ENCODE data around the gene ADAMTSL1. TPM values are rescaled to one million over a fixed set of nuclear protein-coding genes. Genes with fewer than 3 reads are reported as not detected.

ADAMTSL1 gene
- polyA plus RNA-seq, 1 donor, result 3.6 TPM

DNA sequence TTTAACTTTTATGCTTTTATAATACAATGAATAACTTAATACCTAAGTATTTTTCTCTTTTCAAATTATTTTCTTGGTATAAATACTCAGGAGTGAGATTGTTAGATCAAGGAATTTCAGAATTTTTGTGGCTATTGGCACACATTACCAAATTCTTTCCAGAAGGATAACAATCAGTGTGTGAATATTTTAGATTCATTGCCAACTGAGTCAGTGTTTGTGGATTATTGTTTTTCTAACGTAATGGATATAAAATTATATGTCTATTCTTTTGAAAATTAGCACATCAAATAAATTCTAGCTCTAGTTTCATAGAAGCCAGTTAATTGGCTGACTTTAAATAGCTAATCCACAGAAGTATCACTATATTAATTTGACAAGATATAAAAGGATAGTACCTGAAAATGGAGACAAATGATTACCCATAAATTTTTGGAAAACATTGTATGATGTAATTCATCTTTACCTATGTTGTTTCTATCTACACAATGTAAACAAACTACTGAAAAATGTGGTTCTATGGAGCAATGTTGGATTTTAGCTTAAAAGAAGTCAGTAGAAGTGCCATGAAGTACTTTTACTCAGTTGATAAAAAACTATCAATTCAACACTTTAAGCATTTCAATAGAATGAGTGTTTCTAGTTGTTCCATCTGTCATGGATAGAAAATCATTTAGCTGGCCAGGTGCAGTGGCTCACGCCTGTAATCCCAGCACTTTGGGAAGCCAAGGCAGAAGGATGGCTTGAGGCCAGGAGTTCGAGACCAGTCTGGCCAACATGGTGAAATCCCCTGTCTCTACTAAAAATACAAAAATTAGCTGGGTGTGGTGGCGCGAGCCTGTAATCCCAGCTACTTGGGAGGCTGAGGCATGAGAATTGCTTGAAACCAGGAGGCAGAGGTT is 185.1 kb downstream of the ADAMTSL1 start:
- Histone ChIP-seq H3K4me1 (ENCODE audit: control insufficient read depth, insufficient read depth, low read length) (no peaks in the 10 kb centered on the region), H3K36me3 (ENCODE audit: control insufficient read depth, insufficient read depth, low read length) (no peaks in the 10 kb centered on the region), H3K9me3 (ENCODE audit: control insufficient read depth, low read depth, low read length) (no peaks in the 10 kb centered on the region), H3K27me3 (ENCODE audit: control insufficient read depth, insufficient read depth, low read length) (no peaks in the 10 kb centered on the region), H3K27ac (ENCODE audit: low read length) (no peak overlapping the region), H3K4me3 (ENCODE audit: low read length) (no peak overlapping the region)
- WGBS (ENCODE audit: insufficient coverage, low lambda C conversion rate), result 50% methylated on average over 1 of the region's 5 CpGs
- DNase-seq, result no peak

DNA sequence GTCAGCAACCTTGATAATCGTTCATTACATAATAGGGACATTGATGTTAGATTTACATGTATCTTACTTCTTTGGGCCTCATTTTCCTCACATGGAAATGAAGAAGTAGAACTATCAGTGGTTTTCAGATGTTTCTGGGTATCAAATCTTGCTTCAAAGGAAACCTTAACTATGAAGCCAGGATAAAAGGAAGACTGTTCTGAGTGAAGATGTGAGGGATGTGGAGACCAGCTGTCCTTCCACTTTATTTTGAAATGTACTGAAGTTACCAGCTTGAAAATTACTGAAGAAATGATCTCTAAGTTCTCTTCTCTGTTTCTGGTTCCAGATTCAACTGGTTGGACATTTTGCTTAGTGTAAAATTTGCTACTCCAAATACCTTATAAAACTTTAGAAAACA is 186.0 kb downstream of the ADAMTSL1 start:
- H3K27me3 ChIP-seq (ENCODE audit: control insufficient read depth, insufficient read depth, low read length), result no peaks in the 10 kb centered on the region
- no peaks in the 10 kb centered on the region for H3K9me3 ChIP-seq (ENCODE audit: control insufficient read depth, low read depth, low read length)
- DNase-seq, result no peak
- H3K36me3 ChIP-seq (ENCODE audit: control insufficient read depth, insufficient read depth, low read length), result no peaks in the 10 kb centered on the region
- H3K4me3 ChIP-seq (ENCODE audit: low read length), result no peak overlapping the region
- H3K4me1 ChIP-seq (ENCODE audit: control insufficient read depth, insufficient read depth, low read length), result no peaks in the 10 kb centered on the region
- WGBS (ENCODE audit: insufficient coverage, low lambda C conversion rate), result no CpG with 5 or more reads among the region's 1 CpG
- H3K27ac ChIP-seq (ENCODE audit: low read length), result no peak overlapping the region

DNA sequence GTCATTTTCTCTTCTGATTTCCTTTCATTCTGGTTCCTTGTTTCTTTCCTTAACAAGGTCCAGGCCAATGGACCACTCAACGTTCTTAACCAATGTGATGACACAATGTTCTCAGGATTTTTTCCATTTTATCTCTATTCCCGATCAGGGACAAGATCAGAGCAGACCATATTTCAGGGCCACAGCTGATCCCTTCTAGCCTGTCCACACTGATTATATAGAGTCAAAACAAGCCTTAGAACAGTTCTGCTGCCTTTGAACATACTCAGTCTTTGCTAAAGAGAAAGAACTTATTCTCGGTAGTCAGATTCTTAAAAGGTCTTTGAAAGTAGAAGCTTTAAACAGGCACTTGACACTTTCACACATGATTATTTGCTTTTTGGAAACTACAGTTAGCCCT is 188.4 kb downstream of the ADAMTSL1 start:
- H3K36me3 ChIP-seq (ENCODE audit: control insufficient read depth, insufficient read depth, low read length), result no peaks in the 10 kb centered on the region
- H3K4me1 ChIP-seq (ENCODE audit: control insufficient read depth, insufficient read depth, low read length), result no peaks in the 10 kb centered on the region
- no peaks in the 10 kb centered on the region for H3K9me3 ChIP-seq (ENCODE audit: control insufficient read depth, low read depth, low read length)
- WGBS (ENCODE audit: insufficient coverage, low lambda C conversion rate), result no CpG with 5 or more reads among the region's 3 CpGs
- no peak overlapping the region for H3K27ac ChIP-seq (ENCODE audit: low read length)
- no peak for DNase-seq
- no peak overlapping the region for H3K4me3 ChIP-seq (ENCODE audit: low read length)
- H3K27me3 ChIP-seq (ENCODE audit: control insufficient read depth, insufficient read depth, low read length), result no peaks in the 10 kb centered on the region

DNA sequence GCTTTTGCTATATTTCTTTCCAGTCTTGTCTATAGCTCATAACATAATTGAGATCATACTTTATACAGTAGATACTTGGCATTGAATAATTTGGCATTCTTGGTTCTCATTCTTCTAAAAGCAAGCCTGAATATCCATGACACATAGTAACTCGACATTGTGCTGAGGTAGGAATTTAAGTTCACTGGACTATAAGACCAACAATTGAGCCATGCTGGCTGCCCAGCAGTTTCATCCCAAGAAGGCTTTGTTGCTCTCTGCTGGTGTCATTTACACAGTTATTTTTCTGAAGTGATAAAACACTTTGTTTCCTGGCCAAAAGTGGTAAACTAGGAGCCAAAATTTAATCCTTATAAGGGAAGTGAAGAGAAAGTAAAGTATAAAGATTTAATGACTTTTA is 192.0 kb downstream of the ADAMTSL1 start:
- Histone ChIP-seq H3K27ac (ENCODE audit: low read length) (no peak overlapping the region), H3K9me3 (ENCODE audit: control insufficient read depth, low read depth, low read length) (no peaks in the 10 kb centered on the region), H3K36me3 (ENCODE audit: control insufficient read depth, insufficient read depth, low read length) (no peaks in the 10 kb centered on the region), H3K27me3 (ENCODE audit: control insufficient read depth, insufficient read depth, low read length) (no peaks in the 10 kb centered on the region), H3K4me1 (ENCODE audit: control insufficient read depth, insufficient read depth, low read length) (no peaks in the 10 kb centered on the region), H3K4me3 (ENCODE audit: low read length) (no peak overlapping the region)
- WGBS (ENCODE audit: insufficient coverage, low lambda C conversion rate), result no CpG with 5 or more reads among the region's 1 CpG
- DNase-seq, result no peak

DNA sequence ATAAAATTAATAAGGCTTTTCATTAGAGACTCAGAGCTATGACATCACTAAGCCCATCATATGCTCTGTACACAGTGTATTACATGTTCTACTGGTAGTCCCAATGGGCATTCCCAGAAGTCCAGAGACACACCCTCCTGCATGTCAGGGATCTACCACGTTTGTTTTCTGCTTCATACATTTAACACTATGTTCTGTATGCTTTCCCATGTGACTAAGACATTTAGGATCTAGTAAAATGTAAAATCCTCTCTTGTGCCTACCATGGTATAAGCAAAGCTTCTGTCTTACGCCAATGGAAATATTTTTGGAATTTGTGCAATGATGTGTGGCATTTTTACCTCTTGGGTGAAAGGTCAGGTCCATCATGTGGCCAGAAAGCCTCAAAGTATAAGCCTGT is 192.4 kb downstream of the ADAMTSL1 start:
- no peak overlapping the region for H3K4me3 ChIP-seq (ENCODE audit: low read length)
- H3K4me1 ChIP-seq (ENCODE audit: control insufficient read depth, insufficient read depth, low read length), result no peaks in the 10 kb centered on the region
- no peak overlapping the region for H3K27ac ChIP-seq (ENCODE audit: low read length)
- H3K27me3 ChIP-seq (ENCODE audit: control insufficient read depth, insufficient read depth, low read length), result no peaks in the 10 kb centered on the region
- no peak for DNase-seq
- H3K9me3 ChIP-seq (ENCODE audit: control insufficient read depth, low read depth, low read length), result no peaks in the 10 kb centered on the region
- no peaks in the 10 kb centered on the region for H3K36me3 ChIP-seq (ENCODE audit: control insufficient read depth, insufficient read depth, low read length)
- no CpG with 5 or more reads among the region's 2 CpGs for WGBS (ENCODE audit: insufficient coverage, low lambda C conversion rate)

DNA sequence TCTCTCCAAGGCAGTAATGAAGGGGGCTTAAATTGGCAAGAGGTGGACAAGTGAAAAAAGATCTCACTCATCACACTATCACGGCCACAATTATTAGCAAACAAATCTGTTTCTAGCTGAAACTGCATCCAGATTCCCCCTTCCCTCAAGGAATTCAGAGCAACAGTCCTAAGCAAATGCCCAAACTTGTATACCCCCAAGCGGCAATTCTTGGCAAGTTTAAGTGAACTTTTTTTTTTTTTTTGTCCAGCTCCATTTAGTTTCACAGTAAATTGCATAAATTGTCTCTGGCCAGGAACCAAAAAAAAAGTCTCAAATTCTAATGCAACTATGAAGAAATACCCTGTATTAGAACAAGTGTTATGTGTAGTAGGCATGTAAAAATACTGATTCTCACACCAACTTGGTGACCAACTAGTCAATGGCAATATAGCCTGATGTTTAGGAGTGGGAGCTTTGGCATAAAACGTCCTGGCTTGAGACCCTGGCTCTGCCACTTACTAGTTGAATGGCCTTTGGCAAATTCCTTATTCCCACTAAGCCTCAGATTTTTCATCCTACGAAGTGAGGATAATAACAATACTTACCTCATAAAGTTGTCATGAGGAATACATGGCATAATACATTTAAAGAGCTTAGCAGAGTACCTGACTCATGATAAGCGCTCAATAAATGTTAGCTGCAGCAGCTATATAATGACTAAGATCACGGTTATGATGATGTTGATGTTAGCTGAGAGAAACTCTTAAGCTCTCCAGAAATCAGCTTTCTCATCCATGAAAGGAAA is 193.2 kb downstream of the ADAMTSL1 start:
- Histone ChIP-seq H3K27me3 (ENCODE audit: control insufficient read depth, insufficient read depth, low read length) (no peaks in the 10 kb centered on the region), H3K4me3 (ENCODE audit: low read length) (no peak overlapping the region), H3K36me3 (ENCODE audit: control insufficient read depth, insufficient read depth, low read length) (no peaks in the 10 kb centered on the region), H3K27ac (ENCODE audit: low read length) (no peak overlapping the region), H3K4me1 (ENCODE audit: control insufficient read depth, insufficient read depth, low read length) (no peaks in the 10 kb centered on the region), H3K9me3 (ENCODE audit: control insufficient read depth, low read depth, low read length) (no peaks in the 10 kb centered on the region)
- DNase-seq, result no peak
- 83% methylated on average over 3 of the region's 6 CpGs for WGBS (ENCODE audit: insufficient coverage, low lambda C conversion rate)

DNA sequence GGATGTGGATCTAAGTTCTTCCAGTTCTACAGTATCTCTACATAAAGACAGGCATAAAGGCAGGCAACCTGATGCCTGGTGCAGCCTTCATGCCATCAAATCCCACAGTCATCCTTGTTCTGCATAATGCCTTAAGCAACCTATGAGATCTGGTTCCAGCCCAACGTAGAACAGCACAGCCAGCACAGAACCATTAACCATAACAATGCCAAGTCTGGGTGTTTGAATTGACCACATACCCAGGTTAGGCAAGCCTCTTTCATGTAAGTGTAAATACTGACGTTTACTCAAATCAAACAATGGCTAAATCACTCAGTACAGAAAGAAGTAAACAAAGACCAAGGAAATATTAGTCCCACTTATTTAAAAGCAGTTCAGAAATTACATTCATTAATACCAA is 195.0 kb downstream of the ADAMTSL1 start:
- H3K9me3 ChIP-seq (ENCODE audit: control insufficient read depth, low read depth, low read length), result no peaks in the 10 kb centered on the region
- no CpG with 5 or more reads among the region's 2 CpGs for WGBS (ENCODE audit: insufficient coverage, low lambda C conversion rate)
- no peak overlapping the region for H3K4me3 ChIP-seq (ENCODE audit: low read length)
- no peak overlapping the region for H3K27ac ChIP-seq (ENCODE audit: low read length)
- no peaks in the 10 kb centered on the region for H3K4me1 ChIP-seq (ENCODE audit: control insufficient read depth, insufficient read depth, low read length)
- no peaks in the 10 kb centered on the region for H3K27me3 ChIP-seq (ENCODE audit: control insufficient read depth, insufficient read depth, low read length)
- no peak for DNase-seq
- no peaks in the 10 kb centered on the region for H3K36me3 ChIP-seq (ENCODE audit: control insufficient read depth, insufficient read depth, low read length)

DNA sequence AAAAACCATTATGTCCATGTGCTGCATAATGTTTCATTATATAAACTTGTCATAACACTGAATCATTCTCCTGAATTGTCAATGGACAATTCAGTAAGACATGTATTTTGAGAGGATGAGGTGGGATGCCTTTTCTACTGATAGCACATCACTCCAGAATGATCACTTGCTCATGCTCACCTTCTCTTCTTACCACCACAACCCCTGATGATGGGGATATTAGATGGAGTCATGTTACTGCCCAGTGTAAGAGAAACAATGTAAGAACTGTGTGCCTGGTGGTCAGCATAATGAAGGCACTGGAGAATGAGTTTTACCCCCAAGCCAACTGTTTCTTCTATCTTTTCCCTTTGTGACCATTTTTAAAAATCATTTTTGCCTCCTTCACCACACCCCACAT is 198.8 kb downstream of the ADAMTSL1 start:
- no peak overlapping the region for H3K4me3 ChIP-seq (ENCODE audit: low read length)
- no peak for DNase-seq
- no peaks in the 10 kb centered on the region for H3K36me3 ChIP-seq (ENCODE audit: control insufficient read depth, insufficient read depth, low read length)
- no peaks in the 10 kb centered on the region for H3K9me3 ChIP-seq (ENCODE audit: control insufficient read depth, low read depth, low read length)
- no peaks in the 10 kb centered on the region for H3K27me3 ChIP-seq (ENCODE audit: control insufficient read depth, insufficient read depth, low read length)
- H3K27ac ChIP-seq (ENCODE audit: low read length), result no peak overlapping the region
- no peaks in the 10 kb centered on the region for H3K4me1 ChIP-seq (ENCODE audit: control insufficient read depth, insufficient read depth, low read length)

DNA sequence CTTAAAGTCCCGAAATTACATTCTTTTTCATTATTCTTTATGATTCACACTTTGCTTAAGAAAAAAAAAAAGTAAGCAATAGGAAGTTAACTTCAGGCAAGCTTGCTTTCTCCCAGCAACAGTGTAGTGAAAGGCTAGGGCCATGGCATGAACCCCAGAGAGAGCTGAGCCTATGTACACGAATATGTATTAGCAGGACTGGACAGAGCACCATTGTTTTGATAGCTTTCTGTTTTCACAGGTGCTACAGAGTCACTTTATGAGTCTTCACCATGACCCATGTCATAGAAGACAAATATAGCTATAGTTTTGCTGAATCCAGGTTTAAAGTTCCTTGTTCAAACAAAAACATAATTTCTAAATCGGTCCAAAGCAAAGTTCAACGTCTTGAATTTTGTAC is 199.2 kb downstream of the ADAMTSL1 start:
- Histone ChIP-seq H3K4me3 (ENCODE audit: low read length) (no peak overlapping the region), H3K9me3 (ENCODE audit: control insufficient read depth, low read depth, low read length) (no peaks in the 10 kb centered on the region), H3K27me3 (ENCODE audit: control insufficient read depth, insufficient read depth, low read length) (no peaks in the 10 kb centered on the region), H3K4me1 (ENCODE audit: control insufficient read depth, insufficient read depth, low read length) (no peaks in the 10 kb centered on the region), H3K27ac (ENCODE audit: low read length) (no peak overlapping the region), H3K36me3 (ENCODE audit: control insufficient read depth, insufficient read depth, low read length) (no peaks in the 10 kb centered on the region)
- WGBS (ENCODE audit: insufficient coverage, low lambda C conversion rate), result no CpG with 5 or more reads among the region's 4 CpGs
- DNase-seq, result no peak

DNA sequence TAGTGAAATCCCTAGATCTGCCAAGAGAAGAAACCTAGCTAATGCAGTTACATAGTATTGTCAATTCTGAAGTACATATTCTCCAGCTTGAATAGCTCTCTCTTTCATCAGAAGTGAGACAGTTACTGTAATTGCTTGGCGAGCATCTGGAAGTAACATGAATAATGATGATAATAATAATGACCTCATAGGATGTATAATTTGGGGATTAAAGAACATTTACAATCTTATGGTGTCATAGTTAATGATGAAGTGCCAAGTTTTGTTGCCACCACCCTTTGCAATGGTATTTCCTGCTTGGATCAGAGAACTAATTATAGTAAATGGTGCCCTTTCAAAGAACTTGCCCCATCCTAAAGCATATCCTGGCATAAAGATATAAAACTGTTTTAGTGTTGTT is 201.4 kb downstream of the ADAMTSL1 start:
- Histone ChIP-seq H3K4me1 (ENCODE audit: control insufficient read depth, insufficient read depth, low read length) (no peaks in the 10 kb centered on the region), H3K36me3 (ENCODE audit: control insufficient read depth, insufficient read depth, low read length) (no peaks in the 10 kb centered on the region), H3K9me3 (ENCODE audit: control insufficient read depth, low read depth, low read length) (no peaks in the 10 kb centered on the region), H3K4me3 (ENCODE audit: low read length) (no peak overlapping the region), H3K27ac (ENCODE audit: low read length) (no peak overlapping the region), H3K27me3 (ENCODE audit: control insufficient read depth, insufficient read depth, low read length) (no peaks in the 10 kb centered on the region)
- WGBS (ENCODE audit: insufficient coverage, low lambda C conversion rate), result 82% methylated on average over 1 of the region's 1 CpG
- no peak for DNase-seq

Data from large intestine (tissue), 3 donors.